Activated T-helper 2 cell treated with anti-CD3 and anti-CD28 coated beads, Interferon-gamma antibody, Interleukin-2, Interleukin-4, amounts not matched to agents 10 μg/mL and 5 μg/mL and 100 μg/mL, durations not matched to agents 14 hours and 24 hours and 36 hours (primary cell): ENCODE data around the gene PDK2. TPM values are rescaled to one million over a fixed set of nuclear protein-coding genes. Genes with fewer than 3 reads are reported as not detected.

ENCODE experiments used
- DNase-seq: peaks from one replicate; pipeline ENCODE4 v3.0.0; 2021; ENCODE audit warnings: low spot score
- H3K27ac Mint-ChIP-seq: one replicate; pipeline ENCODE4 v1.8.0; 2021; ENCODE audit warnings: mixed read lengths
- H3K27me3 Mint-ChIP-seq: one replicate; pipeline ENCODE4 v1.8.0; 2021; ENCODE audit warnings: low read depth, mixed read lengths
- H3K36me3 Mint-ChIP-seq: one replicate; pipeline ENCODE4 v1.8.0; 2021; ENCODE audit warnings: low read depth, mixed read lengths
- H3K4me1 Mint-ChIP-seq: one replicate; pipeline ENCODE4 v1.8.0; 2021; ENCODE audit warnings: low read depth, mixed read lengths
- H3K4me3 Mint-ChIP-seq: one replicate; pipeline ENCODE4 v1.8.0; 2021; ENCODE audit warnings: low read depth, mild to moderate bottlenecking, moderate library complexity, mixed read lengths
- H3K9me3 Mint-ChIP-seq: one replicate; pipeline ENCODE4 v1.8.0; 2021; ENCODE audit warnings: mixed read lengths
- intact Hi-C: fragments of 100-400 bp; cut with micrococcal nuclease; formaldehyde crosslinking; loops from one replicate; pipeline ENCODE4 v1.15.1; 2023
- total RNA-seq: library from RNA; stranded (reverse); gene quantifications from 2 replicates; pipeline ENCODE4 v1.2.3, GENCODE V29; 2022

Gene PDK2
- total RNA-seq, 1 donor from 2014 or later: 11.0 TPM

DNA sequence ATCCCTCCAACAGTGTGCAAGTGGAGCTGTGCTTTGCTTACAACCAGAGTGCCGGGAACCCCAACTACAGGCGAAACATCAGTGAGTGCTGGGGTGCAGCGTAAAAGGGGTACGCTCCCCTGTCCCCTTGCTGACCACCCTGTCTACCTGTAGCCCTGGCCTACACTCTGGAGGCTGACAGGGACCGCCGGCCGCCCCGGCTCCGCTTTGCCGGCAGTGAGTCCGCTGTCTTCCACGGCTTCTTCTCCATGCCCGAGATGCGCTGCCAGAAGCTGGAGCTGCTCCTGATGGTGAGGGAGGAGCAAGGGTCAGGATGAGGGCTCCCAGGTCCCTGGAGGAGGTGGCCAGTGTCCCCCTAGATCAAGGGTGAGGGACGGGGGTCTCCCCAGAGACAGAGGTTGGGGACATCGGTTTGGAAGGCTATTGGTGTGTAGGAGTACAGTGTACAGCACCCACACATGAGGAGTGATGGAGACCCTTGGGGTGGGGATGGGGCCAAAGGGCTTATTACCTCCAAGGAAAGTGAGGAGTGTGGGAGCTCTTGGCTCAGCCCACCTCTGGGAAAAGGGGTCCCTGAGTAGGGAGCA lies 19.6 kb upstream of the PDK2 start:
- intact Hi-C loops: no loop called here
- H3K27ac Mint-ChIP-seq: no peak overlapping the region
- no peaks in the 10 kb centered on the region for H3K27me3 Mint-ChIP-seq
- DNase-seq: no peak
- H3K9me3 Mint-ChIP-seq: no peaks in the 10 kb centered on the region
- no peaks in the 10 kb centered on the region for H3K4me1 Mint-ChIP-seq
- no peak overlapping the region for H3K4me3 Mint-ChIP-seq
- H3K36me3 Mint-ChIP-seq: no peaks in the 10 kb centered on the region

DNA sequence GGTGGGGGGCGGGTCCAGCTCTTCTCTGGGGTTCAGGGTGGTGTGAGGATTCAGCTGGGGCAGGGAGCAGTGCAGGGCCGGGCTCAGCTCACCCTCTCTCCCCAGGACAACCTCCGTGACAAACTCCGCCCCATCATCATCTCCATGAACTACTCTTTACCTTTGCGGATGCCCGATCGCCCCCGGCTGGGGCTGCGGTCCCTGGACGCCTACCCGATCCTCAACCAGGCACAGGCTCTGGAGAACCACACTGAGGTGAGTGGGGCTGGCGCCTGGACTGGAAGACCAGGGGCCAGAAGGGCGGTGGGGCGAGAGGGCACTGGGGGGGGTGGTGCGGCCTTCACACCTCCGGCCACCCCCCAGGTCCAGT lies 18.9 kb upstream of the PDK2 start:
- H3K27me3 Mint-ChIP-seq: no peaks in the 10 kb centered on the region
- no peak overlapping the region for H3K27ac Mint-ChIP-seq
- no peak overlapping the region for H3K4me3 Mint-ChIP-seq
- no peaks in the 10 kb centered on the region for H3K9me3 Mint-ChIP-seq
- H3K4me1 Mint-ChIP-seq: no peaks in the 10 kb centered on the region
- no peak for DNase-seq
- no peaks in the 10 kb centered on the region for H3K36me3 Mint-ChIP-seq
- intact Hi-C loops: no loop called here

DNA sequence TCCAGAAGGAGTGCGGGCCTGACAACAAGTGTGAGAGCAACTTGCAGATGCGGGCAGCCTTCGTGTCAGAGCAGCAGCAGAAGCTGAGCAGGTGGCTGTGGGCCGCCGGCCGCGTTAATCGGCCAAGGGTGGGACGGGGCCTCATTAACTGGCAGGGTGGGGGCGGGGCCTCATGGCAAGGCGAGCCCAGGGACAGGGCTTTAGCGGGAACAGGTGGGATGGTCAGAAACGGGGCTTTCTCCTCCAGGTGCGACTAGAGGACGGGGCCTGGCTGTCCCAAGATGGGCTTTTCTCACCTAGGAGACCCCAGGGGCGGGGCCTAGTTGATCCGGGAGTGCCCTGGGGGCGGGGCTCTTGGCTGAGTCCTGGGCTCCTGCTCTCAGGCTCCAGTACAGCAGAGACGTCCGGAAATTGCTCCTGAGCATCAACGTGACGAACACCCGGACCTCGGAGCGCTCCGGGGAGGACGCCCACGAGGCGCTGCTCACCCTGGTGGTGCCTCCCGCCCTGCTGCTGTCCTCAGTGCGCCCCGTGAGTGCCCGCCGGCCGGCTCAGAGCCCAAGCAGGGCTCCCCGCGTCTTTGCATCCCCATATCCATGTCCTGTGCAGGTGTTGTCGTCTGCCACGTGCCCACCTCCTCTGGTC lies 18.4 kb upstream of the PDK2 start:
- Mint-ChIP-seq H3K9me3 (no peaks in the 10 kb centered on the region), H3K4me1 (no peaks in the 10 kb centered on the region), H3K4me3 (no peak overlapping the region), H3K36me3 (no peaks in the 10 kb centered on the region), H3K27ac (no peak overlapping the region), H3K27me3 (no peaks in the 10 kb centered on the region)
- no peak for DNase-seq
- intact Hi-C loops: no loop called here

DNA sequence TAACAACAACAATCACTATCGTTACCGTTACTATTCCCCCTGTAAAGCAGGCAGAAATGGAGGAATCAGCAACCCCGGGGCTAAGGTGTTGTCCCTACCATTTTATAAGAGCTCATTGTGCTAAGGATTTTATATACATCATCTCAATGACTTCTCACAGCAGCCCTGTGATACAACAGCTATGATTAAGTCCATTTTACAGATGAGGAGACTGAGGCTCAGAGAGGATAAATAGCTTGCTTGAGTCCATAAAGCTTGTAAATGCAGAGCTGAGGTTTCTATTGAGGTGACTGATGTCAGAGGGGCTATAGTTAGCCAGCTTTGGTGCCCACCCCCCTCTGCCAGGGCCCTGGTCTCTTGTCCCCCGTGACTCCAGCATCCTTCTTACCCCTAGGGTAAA lies 16.7 kb upstream of the PDK2 start:
- intact Hi-C loops: no loop called here
- Mint-ChIP-seq H3K4me3 (no peak overlapping the region), H3K27ac (no peak overlapping the region), H3K4me1 (no peaks in the 10 kb centered on the region), H3K27me3 (no peaks in the 10 kb centered on the region), H3K9me3 (no peaks in the 10 kb centered on the region), H3K36me3 (no peaks in the 10 kb centered on the region)
- DNase-seq: no peak

DNA sequence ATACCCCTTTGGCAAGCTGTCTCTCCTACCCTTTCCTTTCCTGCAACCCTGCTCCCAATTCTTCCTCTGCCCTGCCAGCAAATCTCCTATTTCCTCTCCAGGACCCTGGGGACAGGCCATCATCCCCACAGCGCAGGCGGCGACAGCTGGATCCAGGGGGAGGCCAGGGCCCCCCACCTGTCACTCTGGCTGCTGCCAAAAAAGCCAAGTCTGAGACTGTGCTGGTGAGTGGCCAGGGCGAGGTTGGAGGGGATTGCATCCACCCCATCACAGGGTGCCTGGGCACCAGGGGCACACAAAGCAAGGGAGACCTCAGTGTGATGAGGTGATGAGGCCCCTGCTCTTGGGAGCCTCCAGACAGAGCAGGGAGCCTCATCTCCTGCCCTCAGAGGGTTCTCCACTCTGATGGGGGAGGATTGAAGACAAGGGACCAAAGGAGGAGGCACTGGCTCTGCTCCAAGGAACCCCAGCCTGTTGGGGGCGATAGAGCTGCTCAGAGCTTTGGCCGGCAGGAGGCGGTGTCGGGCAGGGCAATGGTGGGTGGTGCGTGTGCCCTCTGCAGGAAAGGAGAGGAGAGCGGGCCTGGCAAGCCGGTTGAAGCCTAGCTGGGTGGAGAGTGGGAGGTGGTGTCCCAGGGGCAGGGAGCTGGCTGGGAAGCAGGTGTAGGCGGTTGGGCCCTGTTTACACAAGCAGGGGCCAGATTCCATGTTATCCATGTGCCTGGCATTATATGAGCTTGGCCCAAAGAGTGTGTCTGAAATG lies 15.6 kb upstream of the PDK2 start:
- intact Hi-C loops: no loop called here
- no peaks in the 10 kb centered on the region for H3K36me3 Mint-ChIP-seq
- H3K4me3 Mint-ChIP-seq: no peak overlapping the region
- no peaks in the 10 kb centered on the region for H3K9me3 Mint-ChIP-seq
- no peaks in the 10 kb centered on the region for H3K27me3 Mint-ChIP-seq
- no peaks in the 10 kb centered on the region for H3K4me1 Mint-ChIP-seq
- H3K27ac Mint-ChIP-seq: no peak overlapping the region
- no peak for DNase-seq

DNA sequence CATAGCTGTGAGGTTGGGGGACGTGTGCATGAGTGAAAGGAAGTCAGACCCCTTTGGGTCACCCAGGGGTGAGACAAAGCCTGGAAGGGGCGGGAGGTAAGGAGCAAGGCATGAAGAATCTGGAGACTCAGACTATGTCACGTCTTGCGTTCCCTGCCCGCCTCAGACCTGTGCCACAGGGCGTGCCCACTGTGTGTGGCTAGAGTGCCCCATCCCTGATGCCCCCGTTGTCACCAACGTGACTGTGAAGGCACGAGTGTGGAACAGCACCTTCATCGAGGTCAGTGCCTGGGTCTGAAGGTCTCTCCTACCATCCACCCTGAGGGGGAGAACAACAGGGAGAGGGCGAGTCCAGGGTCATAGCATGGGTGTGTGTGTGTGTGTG lies 15.1 kb upstream of the PDK2 start:
- H3K9me3 Mint-ChIP-seq: no peaks in the 10 kb centered on the region
- H3K27ac Mint-ChIP-seq: no peak overlapping the region
- no peaks in the 10 kb centered on the region for H3K4me1 Mint-ChIP-seq
- intact Hi-C loops: no loop called here
- H3K27me3 Mint-ChIP-seq: no peaks in the 10 kb centered on the region
- DNase-seq: no peak
- H3K36me3 Mint-ChIP-seq: no peaks in the 10 kb centered on the region
- no peak overlapping the region for H3K4me3 Mint-ChIP-seq

DNA sequence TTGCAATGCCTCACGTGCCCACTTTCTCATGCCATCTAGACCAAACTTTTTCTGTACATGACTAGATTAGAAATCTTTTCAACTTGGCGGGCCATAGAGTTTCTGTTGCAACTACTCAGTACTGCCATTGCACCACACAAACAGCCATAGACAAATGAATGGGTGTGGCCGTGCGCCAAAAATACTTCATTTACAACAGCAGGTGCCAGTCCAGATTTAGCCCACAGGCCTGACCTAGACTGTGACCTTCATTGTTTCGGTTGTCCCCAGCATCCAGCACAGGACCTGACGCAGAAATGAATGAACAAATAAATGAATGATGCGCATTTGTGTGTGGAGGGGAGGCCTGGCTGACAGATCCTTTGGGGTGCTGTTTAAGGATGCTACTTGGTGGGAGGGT lies 14.3 kb upstream of the PDK2 start:
- Mint-ChIP-seq H3K9me3 (no peaks in the 10 kb centered on the region), H3K4me1 (no peaks in the 10 kb centered on the region)
- intact Hi-C loops: no loop called here

DNA sequence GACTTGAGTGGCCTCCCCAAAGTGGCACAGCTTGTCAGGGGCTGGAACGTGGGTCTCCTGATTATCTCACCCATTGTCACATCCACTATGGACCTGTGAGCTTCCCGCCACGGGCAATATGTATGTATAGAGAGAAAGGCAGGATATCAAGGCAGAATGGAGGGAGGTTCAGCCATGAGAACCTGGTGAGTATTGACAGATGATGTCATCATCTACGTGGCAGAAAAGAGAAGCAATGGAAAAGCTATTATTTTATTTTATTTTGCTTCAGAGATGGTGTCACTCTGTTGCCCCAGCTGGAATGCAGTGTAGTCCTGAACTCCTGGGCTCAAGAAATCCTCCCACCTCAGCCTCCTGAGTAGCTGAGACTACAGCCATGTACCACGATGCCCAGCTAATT lies 13.4 kb upstream of the PDK2 start:
- H3K27ac Mint-ChIP-seq: no peak overlapping the region
- H3K36me3 Mint-ChIP-seq: no peaks in the 10 kb centered on the region
- intact Hi-C loops: no loop called here

More for the DNA sequence above, 14.3 kb upstream of the PDK2 start:
- Mint-ChIP-seq H3K27ac (no peak overlapping the region), H3K27me3 (no peaks in the 10 kb centered on the region), H3K4me3 (no peak overlapping the region), H3K36me3 (no peaks in the 10 kb centered on the region)
- no peak for DNase-seq

DNA sequence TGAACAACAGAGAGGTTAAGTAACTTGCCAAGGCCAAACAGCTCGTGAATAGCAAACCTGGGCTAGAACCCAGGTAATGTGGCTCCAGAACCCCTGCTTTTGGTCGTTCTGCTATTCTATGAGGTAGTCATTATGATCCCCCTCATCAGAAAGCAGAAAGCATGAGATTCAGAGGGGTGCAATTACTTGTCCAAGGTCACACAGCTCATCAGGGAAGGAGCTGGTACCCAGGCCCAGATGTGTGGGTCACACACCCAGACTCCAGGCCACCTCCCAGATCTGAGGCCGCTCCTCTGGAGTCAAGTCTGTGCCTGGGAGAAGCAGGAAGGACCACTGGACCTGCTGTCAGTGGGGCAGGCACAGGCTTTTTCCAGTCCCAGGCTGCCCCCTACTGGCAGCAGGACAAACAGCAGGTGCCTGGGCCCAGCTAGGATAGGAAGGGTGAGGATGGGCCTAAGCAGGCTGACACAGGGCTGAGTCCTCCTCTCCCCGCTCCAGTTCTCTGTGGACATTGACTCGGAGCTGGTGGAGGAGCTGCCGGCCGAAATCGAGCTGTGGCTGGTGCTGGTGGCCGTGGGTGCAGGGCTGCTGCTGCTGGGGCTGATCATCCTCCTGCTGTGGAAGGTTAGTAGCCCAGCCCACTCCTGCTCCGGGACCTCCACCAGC lies 7.8 kb upstream of the PDK2 start:
- peak; percentile 70 for DNase-seq
- no peaks in the 10 kb centered on the region for H3K27me3 Mint-ChIP-seq

More for the DNA sequence above, 13.4 kb upstream of the PDK2 start:
- H3K9me3 Mint-ChIP-seq: no peaks in the 10 kb centered on the region
- H3K4me1 Mint-ChIP-seq: no peaks in the 10 kb centered on the region
- DNase-seq: no peak
- H3K4me3 Mint-ChIP-seq: no peak overlapping the region
- no peaks in the 10 kb centered on the region for H3K27me3 Mint-ChIP-seq

DNA sequence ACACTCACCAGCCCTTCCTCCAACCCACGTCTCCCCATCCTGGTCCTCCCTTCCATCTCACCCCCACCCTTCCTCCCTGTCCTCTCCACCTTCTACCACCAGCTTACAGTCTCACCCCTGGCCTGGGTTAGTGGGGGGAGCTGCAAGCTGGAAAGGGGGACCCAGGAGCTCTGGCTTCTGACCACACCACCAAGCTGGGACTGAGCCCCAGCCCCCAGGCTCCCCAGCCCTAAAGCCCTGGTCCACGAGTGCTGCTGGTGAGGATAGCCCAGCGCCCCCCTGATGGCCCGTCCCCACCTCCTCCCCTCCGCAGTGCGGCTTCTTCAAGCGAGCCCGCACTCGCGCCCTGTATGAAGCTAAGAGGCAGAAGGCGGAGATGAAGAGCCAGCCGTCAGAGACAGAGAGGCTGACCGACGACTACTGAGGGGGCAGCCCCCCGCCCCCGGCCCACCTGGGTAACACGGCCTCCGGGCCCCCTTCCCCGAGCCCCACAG lies 7.2 kb upstream of the PDK2 start:
- Mint-ChIP-seq H3K27me3 (no peaks in the 10 kb centered on the region), H3K36me3 (no peaks in the 10 kb centered on the region), H3K4me1 (no peaks in the 10 kb centered on the region), H3K27ac (no peak overlapping the region), H3K4me3 (no peak overlapping the region), H3K9me3 (no peaks in the 10 kb centered on the region)
- intact Hi-C loops: loop anchor here (1.0 kb wide), 2 partner anchors 32 to 62 kb away; partner anchors contain the start of gene ITGA3
- no peak for DNase-seq

More for the DNA sequence above, 7.8 kb upstream of the PDK2 start:
- Mint-ChIP-seq H3K27ac (no peak overlapping the region), H3K4me3 (no peak overlapping the region), H3K9me3 (no peaks in the 10 kb centered on the region), H3K4me1 (no peaks in the 10 kb centered on the region), H3K36me3 (no peaks in the 10 kb centered on the region)
- intact Hi-C loops: loop anchor here (1.0 kb wide), 2 partner anchors 31 to 61 kb away; partner anchors contain the start of gene ITGA3

DNA sequence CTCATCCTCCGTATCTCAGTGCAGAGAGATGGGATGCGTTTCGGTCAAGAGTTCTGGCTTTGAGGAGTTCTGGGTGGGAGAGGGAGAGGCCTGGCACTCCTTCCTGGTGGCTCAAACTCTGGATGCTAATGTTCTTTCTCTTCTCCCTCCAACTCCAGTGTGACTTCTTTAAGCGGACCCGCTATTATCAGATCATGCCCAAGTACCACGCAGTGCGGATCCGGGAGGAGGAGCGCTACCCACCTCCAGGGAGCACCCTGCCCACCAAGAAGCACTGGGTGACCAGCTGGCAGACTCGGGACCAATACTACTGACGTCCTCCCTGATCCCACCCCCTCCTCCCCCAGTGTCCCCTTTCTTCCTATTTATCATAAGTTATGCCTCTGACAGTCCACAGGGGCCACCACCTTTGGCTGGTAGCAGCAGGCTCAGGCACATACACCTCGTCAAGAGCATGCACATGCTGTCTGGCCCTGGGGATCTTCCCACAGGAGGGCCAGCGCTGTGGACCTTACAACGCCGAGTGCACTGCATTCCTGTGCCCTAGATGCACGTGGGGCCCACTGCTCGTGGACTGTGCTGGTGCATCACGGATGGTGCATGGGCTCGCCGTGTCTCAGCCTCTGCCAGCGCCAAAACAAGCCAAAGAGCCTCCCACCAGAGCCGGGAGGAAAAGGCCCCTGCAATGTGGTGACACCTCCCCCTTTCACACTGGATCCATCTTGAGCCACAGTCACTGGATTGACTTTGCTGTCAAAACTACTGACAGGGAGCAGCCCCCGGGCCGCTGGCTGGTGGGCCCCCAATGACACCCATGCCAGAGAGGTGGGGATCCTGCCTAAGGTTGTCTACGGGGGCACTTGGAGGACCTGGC lies 6.0 kb upstream of the PDK2 start:
- Mint-ChIP-seq H3K36me3 (no peaks in the 10 kb centered on the region), H3K4me1 (no peaks in the 10 kb centered on the region)
- intact Hi-C loops: no loop called here

DNA sequence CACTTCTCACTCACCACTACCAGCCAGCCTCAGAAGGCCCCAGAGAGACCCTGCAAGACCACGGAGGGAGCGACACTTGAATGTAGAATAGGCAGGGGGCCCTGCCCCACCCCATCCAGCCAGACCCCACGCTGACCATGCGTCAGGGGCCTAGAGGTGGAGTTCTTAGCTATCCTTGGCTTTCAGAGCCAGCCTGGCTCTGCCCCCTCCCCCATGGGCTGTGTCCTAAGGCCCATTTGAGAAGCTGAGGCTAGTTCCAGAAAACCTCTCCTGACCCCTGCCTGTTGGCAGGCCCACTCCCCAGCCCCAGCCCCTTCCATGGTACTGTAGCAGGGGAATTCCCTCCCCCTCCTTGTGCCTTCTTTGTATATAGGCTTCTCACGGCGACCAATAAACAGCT lies 5.1 kb upstream of the PDK2 start:
- no peak for DNase-seq
- H3K36me3 Mint-ChIP-seq: no peaks in the 10 kb centered on the region
- H3K27ac Mint-ChIP-seq: no peak overlapping the region
- intact Hi-C loops: loop anchor here (5.0 kb wide), 1 partner anchor 207 kb away; no protein-coding TSS in a partner anchor
- H3K4me1 Mint-ChIP-seq: peaks cover 5% of the 10 kb centered on the region
- H3K9me3 Mint-ChIP-seq: no peaks in the 10 kb centered on the region
- no peaks in the 10 kb centered on the region for H3K27me3 Mint-ChIP-seq
- H3K4me3 Mint-ChIP-seq: no peak overlapping the region

More for the DNA sequence above, 6.0 kb upstream of the PDK2 start:
- H3K4me3 Mint-ChIP-seq: no peak overlapping the region
- DNase-seq: no peak
- no peaks in the 10 kb centered on the region for H3K9me3 Mint-ChIP-seq
- no peak overlapping the region for H3K27ac Mint-ChIP-seq
- H3K27me3 Mint-ChIP-seq: no peaks in the 10 kb centered on the region
